Prostate gland (tissue), 2 donors: ENCODE measurements around the gene PAPPA2. TPM values are rescaled to one million over a fixed set of nuclear protein-coding genes. Genes with fewer than 3 reads are reported as not detected.
"Not testable (repeated sequence)": the region's sequence is repeated elsewhere in the genome, so short reads cannot be mapped to it uniquely, and the experiment has no call there.

Experiments used
- DNase-seq: peaks from one replicate; pipeline ENCODE4 v3.0.0-alpha.2; 2019; ENCODE audit warnings: low spot score
- H3K27ac ChIP-seq, 2 donors: fragments of 200-600 bp; sonication (generic); 2 replicates each; pipeline ENCODE4 v1.5.1; 2017 to 2019
- H3K27me3 ChIP-seq: fragments of 200-600 bp; sonication (generic); replicated peaks from 2 replicates; pipeline ENCODE4 v1.5.1; 2019; ENCODE audit not compliant: insufficient read depth
- H3K36me3 ChIP-seq, 2 donors: fragments of 200-600 bp; sonication (generic); 1 replicate in 1 of 2; 2 replicates in 1 of 2; pipeline versions ENCODE4 v1.5.1 to v1.8.1; 2017 to 2019
- H3K4me1 ChIP-seq: fragments of 200-600 bp; sonication (generic); replicated peaks from 2 replicates; pipeline ENCODE4 v1.5.1; 2019
- H3K4me3 ChIP-seq, 2 donors: fragments of 200-600 bp; sonication (generic); 2 replicates each; pipeline ENCODE4 v1.5.1; 2017 to 2019
- H3K9me3 ChIP-seq: fragments of 200-600 bp; sonication (generic); 2 replicates; pipeline ENCODE4 v1.5.1; 2017
- POLR2A ChIP-seq: fragments of 450-650 bp; IDR thresholded peaks from one replicate; pipeline ENCODE4 v1.6.1; 2016; ENCODE audit warnings: antibody characterized with exemption, mild to moderate bottlenecking
- POLR2AphosphoS5 ChIP-seq: sonication (generic); formaldehyde crosslinking; IDR thresholded peaks from one replicate; pipeline ENCODE4 v1.6.1; 2017; ENCODE audit warnings: antibody characterized with exemption
- WGBS: methylation state at CpG from one replicate; pipeline ENCODE4 v1.1.5; 2018; 5-methylcytosine and 5-hydroxymethylcytosine counted together
- intact Hi-C: fragments of 100-400 bp; cut with DNase I; formaldehyde crosslinking; loops from one replicate; pipeline ENCODE4 v1.14.2; 2022
- total RNA-seq, 2 donors: library from RNA; depleted of rRNA; stranded (reverse); fragments of >200 nt; gene quantifications; one replicate each; pipeline ENCODE4 v1.1.0, GENCODE V29; 2016
- TF ChIP-seq, protein P1 (sequence below), 4 experiments: fragments of 200-600 bp in 2 of 4; fragments of 450-650 bp in 2 of 4; sonication (generic) in 2 of 4; IDR thresholded peaks; 1 replicate in 3 of 4; 2 replicates in 1 of 4; pipeline ENCODE4 v1.5.1; 2016 to 2019; ENCODE audit warnings: antibody characterized with exemption in 4 of 4, mild to moderate bottlenecking in 2 of 4, moderate library complexity in 2 of 4

Gene PAPPA2
- total RNA-seq, 2 donors from 2014 or later, result 0.36 to 1.9 TPM

DNA sequence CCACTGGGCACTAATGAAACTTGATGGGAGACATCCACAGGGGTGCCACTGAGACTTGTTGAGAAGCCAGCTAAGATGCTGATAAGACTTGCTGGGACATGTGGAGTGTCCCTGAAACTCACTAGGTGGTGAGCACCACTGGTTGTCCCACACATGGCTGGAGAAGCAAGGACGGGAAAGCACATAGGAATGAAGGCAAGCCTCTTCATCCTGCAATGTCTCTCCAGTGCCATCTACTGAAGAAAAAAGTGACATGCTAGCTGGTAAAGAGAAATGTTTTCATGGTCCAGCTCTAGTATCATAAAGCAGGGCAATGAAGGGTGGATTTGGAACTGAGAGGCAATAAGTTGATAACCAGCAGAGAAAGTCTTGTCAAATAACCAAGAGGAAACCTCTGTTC, 283.0 kb downstream of the PAPPA2 start:
- intact Hi-C loops, result no loop called here
- no peaks in the 10 kb centered on the region for H3K4me1 ChIP-seq
- no peak overlapping the region for H3K27ac ChIP-seq
- no peaks in the 10 kb centered on the region for H3K27me3 ChIP-seq
- H3K36me3 ChIP-seq, result no peaks in the 10 kb centered on the region
- no peaks in the 10 kb centered on the region for H3K9me3 ChIP-seq
- 54% methylated on average over 1 of the region's 1 CpG for WGBS
- no peak for DNase-seq
- no peak overlapping the region for H3K4me3 ChIP-seq
- TF ChIP-seq POLR2A (no peak), POLR2AphosphoS5 (no peak)
- TF ChIP-seq, protein P1, sequence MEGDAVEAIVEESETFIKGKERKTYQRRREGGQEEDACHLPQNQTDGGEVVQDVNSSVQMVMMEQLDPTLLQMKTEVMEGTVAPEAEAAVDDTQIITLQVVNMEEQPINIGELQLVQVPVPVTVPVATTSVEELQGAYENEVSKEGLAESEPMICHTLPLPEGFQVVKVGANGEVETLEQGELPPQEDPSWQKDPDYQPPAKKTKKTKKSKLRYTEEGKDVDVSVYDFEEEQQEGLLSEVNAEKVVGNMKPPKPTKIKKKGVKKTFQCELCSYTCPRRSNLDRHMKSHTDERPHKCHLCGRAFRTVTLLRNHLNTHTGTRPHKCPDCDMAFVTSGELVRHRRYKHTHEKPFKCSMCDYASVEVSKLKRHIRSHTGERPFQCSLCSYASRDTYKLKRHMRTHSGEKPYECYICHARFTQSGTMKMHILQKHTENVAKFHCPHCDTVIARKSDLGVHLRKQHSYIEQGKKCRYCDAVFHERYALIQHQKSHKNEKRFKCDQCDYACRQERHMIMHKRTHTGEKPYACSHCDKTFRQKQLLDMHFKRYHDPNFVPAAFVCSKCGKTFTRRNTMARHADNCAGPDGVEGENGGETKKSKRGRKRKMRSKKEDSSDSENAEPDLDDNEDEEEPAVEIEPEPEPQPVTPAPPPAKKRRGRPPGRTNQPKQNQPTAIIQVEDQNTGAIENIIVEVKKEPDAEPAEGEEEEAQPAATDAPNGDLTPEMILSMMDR (IDR thresholded peaks at IDR 0.05), result no peak

DNA sequence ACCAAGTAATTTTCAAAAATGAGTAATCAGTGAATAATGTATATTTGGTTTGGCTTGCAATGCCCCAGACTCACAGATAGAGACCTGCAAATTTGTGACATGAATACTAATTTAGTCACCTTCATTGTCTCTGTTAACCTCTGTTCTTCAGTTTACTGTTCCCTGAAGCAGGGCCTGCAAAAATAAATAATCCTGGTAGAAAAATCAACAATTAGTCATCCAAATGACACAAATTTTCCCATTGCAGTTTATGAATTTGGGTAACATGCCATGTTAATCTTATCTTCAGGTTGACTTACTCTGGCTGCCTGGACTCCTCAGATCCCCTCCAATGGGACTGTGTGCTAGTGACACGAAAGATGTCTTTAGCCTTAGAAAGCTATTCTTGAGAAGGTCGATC, 289.5 kb downstream of the PAPPA2 start:
- no peaks in the 10 kb centered on the region for H3K27me3 ChIP-seq
- H3K27ac ChIP-seq, result no peak overlapping the region
- no peak for DNase-seq
- no peaks in the 10 kb centered on the region for H3K9me3 ChIP-seq
- no peaks in the 10 kb centered on the region for H3K4me1 ChIP-seq
- intact Hi-C loops, result no loop called here
- H3K36me3 ChIP-seq, result no peaks in the 10 kb centered on the region
- TF ChIP-seq POLR2AphosphoS5 (no peak), POLR2A (no peak)
- TF ChIP-seq, protein P1 (IDR thresholded peaks at IDR 0.05), result no peak
- no peak overlapping the region for H3K4me3 ChIP-seq
- 82% methylated on average over 2 of the region's 2 CpGs for WGBS

DNA sequence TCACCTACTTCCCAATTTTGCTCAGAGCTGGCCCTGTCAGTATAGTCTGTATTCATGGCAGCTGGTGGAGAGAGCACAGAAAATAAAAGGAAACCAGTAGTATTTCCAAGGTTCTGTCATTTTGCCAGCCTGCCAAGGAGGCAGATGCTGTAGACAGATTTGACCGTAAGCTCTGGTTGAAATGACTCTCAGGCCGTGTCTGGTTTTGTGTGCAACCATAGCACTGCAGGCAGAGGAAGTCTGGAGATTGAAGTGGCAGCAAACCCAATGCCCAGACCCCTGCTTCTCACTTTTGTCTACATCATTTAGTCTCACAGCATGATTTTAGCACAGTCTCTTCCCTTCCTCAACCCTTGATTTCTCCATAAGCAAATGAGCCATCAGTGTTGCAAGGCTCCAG, 291.7 kb downstream of the PAPPA2 start:
- Histone ChIP-seq H3K27me3 (no peaks in the 10 kb centered on the region), H3K27ac (no peak overlapping the region), H3K4me3 (no peak overlapping the region), H3K36me3 (no peaks in the 10 kb centered on the region), H3K4me1 (no peaks in the 10 kb centered on the region), H3K9me3 (no peaks in the 10 kb centered on the region)
- 59% methylated on average over 2 of the region's 2 CpGs for WGBS
- intact Hi-C loops, result no loop called here
- TF ChIP-seq, protein P1 (IDR thresholded peaks at IDR 0.05), result no peak
- no peak for TF ChIP-seq POLR2AphosphoS5
- no peak for TF ChIP-seq POLR2A
- no peak for DNase-seq

DNA sequence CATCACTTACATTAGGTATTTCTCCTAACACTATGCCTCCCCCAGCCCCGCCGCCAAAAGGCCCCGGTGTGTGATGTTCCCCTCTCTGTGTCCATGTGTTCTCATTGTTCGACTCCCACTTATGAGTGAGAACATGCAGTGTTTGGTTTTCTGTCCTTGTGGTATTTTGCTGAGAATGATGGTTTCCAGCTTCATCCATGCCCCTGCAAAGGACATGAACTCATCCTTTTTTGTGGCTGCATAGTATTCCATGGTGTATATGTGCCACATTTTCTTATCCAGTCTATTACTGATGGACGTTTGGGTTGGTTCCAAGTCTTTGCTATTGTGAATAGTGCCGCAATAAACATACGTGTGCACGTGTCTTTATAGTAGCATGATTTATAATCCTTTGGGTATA, 293.8 kb downstream of the PAPPA2 start:
- 91% methylated on average over 8 of the region's 8 CpGs for WGBS
- H3K9me3 ChIP-seq, H3K4me1 ChIP-seq, DNase-seq, intact Hi-C loops, H3K27me3 ChIP-seq, H3K27ac ChIP-seq, H3K36me3 ChIP-seq, H3K4me3 ChIP-seq: not testable (repeated sequence)

DNA sequence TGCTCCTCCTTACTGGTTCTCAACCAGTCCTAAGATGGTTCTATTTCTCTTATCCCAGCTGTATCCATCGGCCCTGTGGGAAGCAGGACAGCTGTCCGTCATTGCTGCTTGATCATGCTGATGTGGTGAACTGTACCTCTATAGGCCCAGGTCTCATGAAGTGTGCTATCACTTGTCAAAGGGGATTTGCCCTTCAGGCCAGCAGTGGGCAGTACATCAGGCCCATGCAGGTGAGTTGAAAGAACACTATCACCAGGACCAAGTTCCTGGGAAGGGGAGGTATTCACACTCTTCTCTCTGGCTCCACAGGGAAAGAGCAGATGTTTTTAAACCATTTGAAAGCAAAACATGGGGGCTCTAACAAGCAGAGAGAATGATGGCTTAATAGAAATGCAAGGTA, 302.6 kb downstream of the PAPPA2 start:
- 88% methylated on average over 2 of the region's 2 CpGs for WGBS
- H3K4me3 ChIP-seq, result no peak overlapping the region
- no peaks in the 10 kb centered on the region for H3K27me3 ChIP-seq
- no peaks in the 10 kb centered on the region for H3K4me1 ChIP-seq
- no peaks in the 10 kb centered on the region for H3K36me3 ChIP-seq
- intact Hi-C loops, result no loop called here
- H3K27ac ChIP-seq, result no peak overlapping the region
- H3K9me3 ChIP-seq, result no peaks in the 10 kb centered on the region
- no peak for TF ChIP-seq POLR2AphosphoS5
- TF ChIP-seq, protein P1 (IDR thresholded peaks at IDR 0.05), result no peak
- no peak for TF ChIP-seq POLR2A
- no peak for DNase-seq
